Transverse colon (tissue), 3 donors: ENCODE measurements around the gene LYRM9.

Experiments
- POLR2A ChIP-seq: fragments of 450-650 bp; IDR thresholded peaks from one replicate; pipeline ENCODE4 v1.6.1; 2016; ENCODE audit warnings: antibody characterized with exemption, mild to moderate bottlenecking, moderate library complexity
- TF ChIP-seq, protein P1 (sequence below), 5 experiments: fragments of 200-600 bp in 3 of 5; fragments of 450-650 bp in 2 of 5; sonication (generic) in 3 of 5; IDR thresholded peaks; 1 replicate in 2 of 5; 2 replicates in 3 of 5; pipeline ENCODE4 v1.5.1; 2016 to 2017; ENCODE audit warnings: antibody characterized with exemption in 5 of 5, inconsistent platforms in 3 of 5, mild to moderate bottlenecking in 2 of 5, moderate library complexity in 1 of 5

DNA sequence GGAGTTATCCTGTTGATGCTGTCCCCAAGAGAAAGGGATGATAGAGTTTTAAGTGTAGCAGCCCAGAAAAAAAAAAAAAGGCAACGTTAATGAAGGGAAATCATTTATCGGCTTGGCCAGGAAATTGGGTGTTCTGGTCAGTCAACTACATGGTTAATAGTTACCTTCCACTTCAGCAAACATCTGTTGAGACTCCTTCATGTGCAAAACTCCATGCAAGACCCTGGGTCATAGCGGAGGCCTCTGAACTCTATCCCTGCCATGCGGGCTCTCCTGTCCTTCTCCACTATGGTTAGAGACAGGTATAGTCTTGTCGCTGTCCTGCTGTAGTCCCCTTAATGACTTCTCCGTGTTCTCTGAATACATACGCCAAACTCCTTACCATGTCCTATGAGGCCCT, 3.5 kb upstream of the LYRM9 start:
- TF ChIP-seq, protein P1, sequence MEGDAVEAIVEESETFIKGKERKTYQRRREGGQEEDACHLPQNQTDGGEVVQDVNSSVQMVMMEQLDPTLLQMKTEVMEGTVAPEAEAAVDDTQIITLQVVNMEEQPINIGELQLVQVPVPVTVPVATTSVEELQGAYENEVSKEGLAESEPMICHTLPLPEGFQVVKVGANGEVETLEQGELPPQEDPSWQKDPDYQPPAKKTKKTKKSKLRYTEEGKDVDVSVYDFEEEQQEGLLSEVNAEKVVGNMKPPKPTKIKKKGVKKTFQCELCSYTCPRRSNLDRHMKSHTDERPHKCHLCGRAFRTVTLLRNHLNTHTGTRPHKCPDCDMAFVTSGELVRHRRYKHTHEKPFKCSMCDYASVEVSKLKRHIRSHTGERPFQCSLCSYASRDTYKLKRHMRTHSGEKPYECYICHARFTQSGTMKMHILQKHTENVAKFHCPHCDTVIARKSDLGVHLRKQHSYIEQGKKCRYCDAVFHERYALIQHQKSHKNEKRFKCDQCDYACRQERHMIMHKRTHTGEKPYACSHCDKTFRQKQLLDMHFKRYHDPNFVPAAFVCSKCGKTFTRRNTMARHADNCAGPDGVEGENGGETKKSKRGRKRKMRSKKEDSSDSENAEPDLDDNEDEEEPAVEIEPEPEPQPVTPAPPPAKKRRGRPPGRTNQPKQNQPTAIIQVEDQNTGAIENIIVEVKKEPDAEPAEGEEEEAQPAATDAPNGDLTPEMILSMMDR (IDR thresholded peaks at IDR 0.05): no peak
- no peak for TF ChIP-seq POLR2A
